ENCODE data around the gene PPIF. TPM values are rescaled to one million over a fixed set of nuclear protein-coding genes. Genes with fewer than 3 reads are reported as not detected.
A peak's percentile ranks its signal among the peaks of the same experiment; 100 is the strongest.

Gene PPIF
- total RNA-seq, 2 donors from 2014 or later: 50.4 to 51.0 TPM

GRCh38 chr10:79339266-79339665, 8.0 kb upstream of the PPIF start:
- no peak overlapping the region for H3K4me3 Mint-ChIP-seq
- H3K36me3 Mint-ChIP-seq (ENCODE audit: low read depth): no peaks in the 10 kb centered on the region
- H3K27ac Mint-ChIP-seq: no peak overlapping the region
- peaks cover 22% of the 10 kb centered on the region for H3K4me1 Mint-ChIP-seq
- H3K9me3 Mint-ChIP-seq: peaks cover 4% of the 10 kb centered on the region
- Histone ChIP-seq H3K27ac (ENCODE audit: low read depth, low read length) (no peak overlapping the region), H3K27me3 (ENCODE audit: control insufficient read depth, insufficient read depth, low read length, poor library complexity, severe bottlenecking) (no peaks in the 10 kb centered on the region), H3K9ac (ENCODE audit: extremely low read depth, low read length, poor library complexity, severe bottlenecking) (no peak overlapping the region), H3K4me1 (ENCODE audit: control insufficient read depth, insufficient read depth, low read length) (peaks cover 8% of the 10 kb centered on the region), H3K9me3 (ENCODE audit: control insufficient read depth, low read length) (no peaks in the 10 kb centered on the region), H3K36me3 (ENCODE audit: control insufficient read depth, insufficient read depth, low read length) (no peaks in the 10 kb centered on the region), H3K4me3 (ENCODE audit: low read length) (no peak overlapping the region)
- H3K27me3 Mint-ChIP-seq (ENCODE audit: insufficient read depth): peaks cover 18% of the 10 kb centered on the region
- 96 to 100% methylated on average over 3 of the region's 3 CpGs for WGBS, 2 experiments (ENCODE audit: insufficient coverage in 1 of 2, insufficient read length in 1 of 2)
- TF ChIP-seq CTCF (conservative IDR thresholded peaks at IDR 0.05): no peak
- DNase-seq: no peak

- Mint-ChIP-seq H3K36me3 (ENCODE audit: low read depth) (no peaks in the 10 kb centered on the region), H3K4me3 (no peak overlapping the region), H3K27me3 (ENCODE audit: insufficient read depth) (peaks cover 18% of the 10 kb centered on the region), H3K4me1 (peaks cover 27% of the 10 kb centered on the region), H3K27ac (no peak overlapping the region), H3K9me3 (peaks cover 4% of the 10 kb centered on the region)
- no peak for DNase-seq
- no peak overlapping the region for H3K9ac ChIP-seq (ENCODE audit: extremely low read depth, low read length, poor library complexity, severe bottlenecking)
- WGBS, 2 experiments (ENCODE audit: insufficient coverage in 1 of 2, insufficient read length in 1 of 2): 86 to 96% methylated on average over 5 of the region's 5 CpGs
- no peak for TF ChIP-seq CTCF (conservative IDR thresholded peaks at IDR 0.05)
- no peaks in the 10 kb centered on the region for H3K9me3 ChIP-seq (ENCODE audit: control insufficient read depth, low read length)
- H3K27me3 ChIP-seq (ENCODE audit: control insufficient read depth, insufficient read depth, low read length, poor library complexity, severe bottlenecking): no peaks in the 10 kb centered on the region
- no peaks in the 10 kb centered on the region for H3K36me3 ChIP-seq (ENCODE audit: control insufficient read depth, insufficient read depth, low read length)
- H3K4me1 ChIP-seq (ENCODE audit: control insufficient read depth, insufficient read depth, low read length): peaks cover 13% of the 10 kb centered on the region
- no peak overlapping the region for H3K27ac ChIP-seq (ENCODE audit: low read depth, low read length)
- no peak overlapping the region for H3K4me3 ChIP-seq (ENCODE audit: low read length)
Measured at GRCh38 chr10:79340646-79341244, 6.5 kb upstream of the PPIF start.

- WGBS, 2 experiments (ENCODE audit: insufficient coverage in 1 of 2, insufficient read length in 1 of 2): 92 to 95% methylated on average over 5 of the region's 5 CpGs
- peaks cover 17% of the 10 kb centered on the region for H3K4me1 Mint-ChIP-seq
- no peak overlapping the region for H3K4me3 ChIP-seq (ENCODE audit: low read length)
- no peaks in the 10 kb centered on the region for H3K9me3 ChIP-seq (ENCODE audit: control insufficient read depth, low read length)
- H3K27ac Mint-ChIP-seq: no peak overlapping the region
- no peaks in the 10 kb centered on the region for H3K27me3 ChIP-seq (ENCODE audit: control insufficient read depth, insufficient read depth, low read length, poor library complexity, severe bottlenecking)
- peak; percentile 22 for DNase-seq
- H3K36me3 ChIP-seq (ENCODE audit: control insufficient read depth, insufficient read depth, low read length): no peaks in the 10 kb centered on the region
- peaks cover 18% of the 10 kb centered on the region for H3K27me3 Mint-ChIP-seq (ENCODE audit: insufficient read depth)
- no peak overlapping the region for H3K27ac ChIP-seq (ENCODE audit: low read depth, low read length)
- H3K4me3 Mint-ChIP-seq: no peak overlapping the region
- H3K36me3 Mint-ChIP-seq (ENCODE audit: low read depth): no peaks in the 10 kb centered on the region
- TF ChIP-seq CTCF (conservative IDR thresholded peaks at IDR 0.05): no peak
- H3K9me3 Mint-ChIP-seq: peaks cover 2% of the 10 kb centered on the region
- H3K4me1 ChIP-seq (ENCODE audit: control insufficient read depth, insufficient read depth, low read length): peaks cover 18% of the 10 kb centered on the region
- H3K9ac ChIP-seq (ENCODE audit: extremely low read depth, low read length, poor library complexity, severe bottlenecking): no peak overlapping the region
Measured at GRCh38 chr10:79342295-79342761, 4.9 kb upstream of the PPIF start.

Data from endodermal cell (in vitro differentiated cells).